Measurements from ENCODE around the gene CABCOCO1.

CABCOCO1 gene

GRCh38 chr10:61628151-61628874, 34.4 kb upstream of the CABCOCO1 start:
- no peak overlapping the region for H3K9ac ChIP-seq (ENCODE audit: low read depth, low read length)
- no peak overlapping the region for H3K4me3 ChIP-seq (ENCODE audit: low read length)
- H3K27me3 ChIP-seq (ENCODE audit: insufficient read depth, low read length) = no peaks in the 10 kb centered on the region
- no peak overlapping the region for H3K27ac ChIP-seq (ENCODE audit: low read depth, low read length)
- peaks cover 10% of the 10 kb centered on the region for H3K4me1 ChIP-seq (ENCODE audit: insufficient read depth, low read length)
- WGBS = 95% methylated on average over 3 of the region's 3 CpGs
- no peaks in the 10 kb centered on the region for H3K36me3 ChIP-seq (ENCODE audit: insufficient read depth, low read length)
- H3K9me3 ChIP-seq (ENCODE audit: insufficient read depth, low read depth, low read length) = no peaks in the 10 kb centered on the region

- H3K4me1 ChIP-seq (ENCODE audit: insufficient read depth, low read length) = peaks cover 10% of the 10 kb centered on the region
- 75% methylated on average over 1 of the region's 4 CpGs for WGBS
- no peaks in the 10 kb centered on the region for H3K27me3 ChIP-seq (ENCODE audit: insufficient read depth, low read length)
- no peak overlapping the region for H3K4me3 ChIP-seq (ENCODE audit: low read length)
- no peaks in the 10 kb centered on the region for H3K36me3 ChIP-seq (ENCODE audit: insufficient read depth, low read length)
- no peak overlapping the region for H3K27ac ChIP-seq (ENCODE audit: low read depth, low read length)
- H3K9me3 ChIP-seq (ENCODE audit: insufficient read depth, low read depth, low read length) = no peaks in the 10 kb centered on the region
- H3K9ac ChIP-seq (ENCODE audit: low read depth, low read length) = no peak overlapping the region
These were observed 33.7 kb upstream of the CABCOCO1 start for GRCh38 chr10:61628875-61629513.

- H3K9me3 ChIP-seq (ENCODE audit: insufficient read depth, low read depth, low read length) = no peaks in the 10 kb centered on the region
- peaks cover 10% of the 10 kb centered on the region for H3K4me1 ChIP-seq (ENCODE audit: insufficient read depth, low read length)
- 79% methylated on average over 4 of the region's 4 CpGs for WGBS
- H3K36me3 ChIP-seq (ENCODE audit: insufficient read depth, low read length) = no peaks in the 10 kb centered on the region
- no peaks in the 10 kb centered on the region for H3K27me3 ChIP-seq (ENCODE audit: insufficient read depth, low read length)
- H3K27ac ChIP-seq (ENCODE audit: low read depth, low read length) = no peak overlapping the region
- H3K9ac ChIP-seq (ENCODE audit: low read depth, low read length) = no peak overlapping the region
- H3K4me3 ChIP-seq (ENCODE audit: low read length) = no peak overlapping the region
These were observed 33.2 kb upstream of the CABCOCO1 start for GRCh38 chr10:61629576-61629975.

GRCh38 chr10:61632057-61632670, 30.6 kb upstream of the CABCOCO1 start:
- Histone ChIP-seq H3K9ac (ENCODE audit: low read depth, low read length) (no peak overlapping the region), H3K36me3 (ENCODE audit: insufficient read depth, low read length) (no peaks in the 10 kb centered on the region), H3K4me1 (ENCODE audit: insufficient read depth, low read length) (peaks cover 10% of the 10 kb centered on the region), H3K4me3 (ENCODE audit: low read length) (no peak overlapping the region), H3K27ac (ENCODE audit: low read depth, low read length) (no peak overlapping the region), H3K9me3 (ENCODE audit: insufficient read depth, low read depth, low read length) (no peaks in the 10 kb centered on the region), H3K27me3 (ENCODE audit: insufficient read depth, low read length) (no peaks in the 10 kb centered on the region)
- 90% methylated on average over 3 of the region's 4 CpGs for WGBS

- Histone ChIP-seq H3K36me3 (ENCODE audit: insufficient read depth, low read length) (no peaks in the 10 kb centered on the region), H3K27me3 (ENCODE audit: insufficient read depth, low read length) (no peaks in the 10 kb centered on the region), H3K4me1 (ENCODE audit: insufficient read depth, low read length) (peaks cover 7% of the 10 kb centered on the region), H3K9ac (ENCODE audit: low read depth, low read length) (no peak overlapping the region), H3K9me3 (ENCODE audit: insufficient read depth, low read depth, low read length) (no peaks in the 10 kb centered on the region), H3K27ac (ENCODE audit: low read depth, low read length) (no peak overlapping the region), H3K4me3 (ENCODE audit: low read length) (no peak overlapping the region)
- 93% methylated on average over 3 of the region's 3 CpGs for WGBS
These were observed 29.1 kb upstream of the CABCOCO1 start for GRCh38 chr10:61633665-61634064.

GRCh38 chr10:61634746-61635145, 28.0 kb upstream of the CABCOCO1 start:
- H3K9me3 ChIP-seq (ENCODE audit: insufficient read depth, low read depth, low read length) = no peaks in the 10 kb centered on the region
- no peak overlapping the region for H3K4me3 ChIP-seq (ENCODE audit: low read length)
- H3K36me3 ChIP-seq (ENCODE audit: insufficient read depth, low read length) = no peaks in the 10 kb centered on the region
- H3K9ac ChIP-seq (ENCODE audit: low read depth, low read length) = no peak overlapping the region
- H3K27ac ChIP-seq (ENCODE audit: low read depth, low read length) = no peak overlapping the region
- H3K4me1 ChIP-seq (ENCODE audit: insufficient read depth, low read length) = peaks cover under 1% of the 10 kb centered on the region; the same call in 1 of the 2 replicates
- no peaks in the 10 kb centered on the region for H3K27me3 ChIP-seq (ENCODE audit: insufficient read depth, low read length)
- 88% methylated on average over 1 of the region's 1 CpG for WGBS

GRCh38 chr10:61635471-61635870, 27.3 kb upstream of the CABCOCO1 start:
- H3K4me1 ChIP-seq (ENCODE audit: insufficient read depth, low read length) = peaks cover 2% of the 10 kb centered on the region; the same call in 1 of the 2 replicates
- H3K36me3 ChIP-seq (ENCODE audit: insufficient read depth, low read length) = no peaks in the 10 kb centered on the region
- no peaks in the 10 kb centered on the region for H3K9me3 ChIP-seq (ENCODE audit: insufficient read depth, low read depth, low read length)
- H3K27ac ChIP-seq (ENCODE audit: low read depth, low read length) = no peak overlapping the region
- WGBS = 95% methylated on average over 2 of the region's 2 CpGs
- no peaks in the 10 kb centered on the region for H3K27me3 ChIP-seq (ENCODE audit: insufficient read depth, low read length)
- no peak overlapping the region for H3K9ac ChIP-seq (ENCODE audit: low read depth, low read length)
- H3K4me3 ChIP-seq (ENCODE audit: low read length) = no peak overlapping the region

GRCh38 chr10:61635932-61636331, 26.8 kb upstream of the CABCOCO1 start:
- Histone ChIP-seq H3K27me3 (ENCODE audit: insufficient read depth, low read length) (no peaks in the 10 kb centered on the region), H3K4me1 (ENCODE audit: insufficient read depth, low read length) (peaks cover 2% of the 10 kb centered on the region; the same call in 1 of the 2 replicates), H3K9ac (ENCODE audit: low read depth, low read length) (no peak overlapping the region), H3K4me3 (ENCODE audit: low read length) (no peak overlapping the region), H3K27ac (ENCODE audit: low read depth, low read length) (no peak overlapping the region), H3K9me3 (ENCODE audit: insufficient read depth, low read depth, low read length) (no peaks in the 10 kb centered on the region), H3K36me3 (ENCODE audit: insufficient read depth, low read length) (no peaks in the 10 kb centered on the region)

- WGBS = 82% methylated on average over 4 of the region's 4 CpGs
- Histone ChIP-seq H3K9ac (ENCODE audit: low read depth, low read length) (no peak overlapping the region), H3K4me1 (ENCODE audit: insufficient read depth, low read length) (peaks cover 31% of the 10 kb centered on the region), H3K36me3 (ENCODE audit: insufficient read depth, low read length) (no peaks in the 10 kb centered on the region), H3K27ac (ENCODE audit: low read depth, low read length) (no peak overlapping the region), H3K9me3 (ENCODE audit: insufficient read depth, low read depth, low read length) (no peaks in the 10 kb centered on the region), H3K27me3 (ENCODE audit: insufficient read depth, low read length) (no peaks in the 10 kb centered on the region), H3K4me3 (ENCODE audit: low read length) (no peak overlapping the region)
These were observed 22.8 kb upstream of the CABCOCO1 start for GRCh38 chr10:61639952-61640351.

- H3K36me3 ChIP-seq (ENCODE audit: insufficient read depth, low read length) = no peaks in the 10 kb centered on the region
- no peaks in the 10 kb centered on the region for H3K9me3 ChIP-seq (ENCODE audit: insufficient read depth, low read depth, low read length)
- no peak overlapping the region for H3K4me3 ChIP-seq (ENCODE audit: low read length)
- H3K4me1 ChIP-seq (ENCODE audit: insufficient read depth, low read length) = peaks cover 31% of the 10 kb centered on the region
- 94% methylated on average over 3 of the region's 3 CpGs for WGBS
- no peaks in the 10 kb centered on the region for H3K27me3 ChIP-seq (ENCODE audit: insufficient read depth, low read length)
- H3K27ac ChIP-seq (ENCODE audit: low read depth, low read length) = no peak overlapping the region
- H3K9ac ChIP-seq (ENCODE audit: low read depth, low read length) = no peak overlapping the region
These were observed 21.9 kb upstream of the CABCOCO1 start for GRCh38 chr10:61640856-61641255.

- 83% methylated on average over 2 of the region's 2 CpGs for WGBS
- no peaks in the 10 kb centered on the region for H3K9me3 ChIP-seq (ENCODE audit: insufficient read depth, low read depth, low read length)
These were observed 20.6 kb upstream of the CABCOCO1 start for GRCh38 chr10:61642150-61642571.

More at GRCh38 chr10:61642150-61642571, 20.6 kb upstream of the CABCOCO1 start:
- Histone ChIP-seq H3K4me1 (ENCODE audit: insufficient read depth, low read length) (peaks cover 31% of the 10 kb centered on the region), H3K4me3 (ENCODE audit: low read length) (no peak overlapping the region), H3K27me3 (ENCODE audit: insufficient read depth, low read length) (no peaks in the 10 kb centered on the region), H3K27ac (ENCODE audit: low read depth, low read length) (no peak overlapping the region), H3K36me3 (ENCODE audit: insufficient read depth, low read length) (no peaks in the 10 kb centered on the region), H3K9ac (ENCODE audit: low read depth, low read length) (no peak overlapping the region)

Data from HUES64 (cell line).